GM20431 (cell line): ENCODE measurements around the gene C11orf24.
"Not testable (repeated sequence)": the region's sequence is repeated elsewhere in the genome, so short reads cannot be mapped to it uniquely, and the experiment has no call there.

Experiments
- in situ Hi-C: fragments of 300-500 bp; cut with MseI, MboI; formaldehyde crosslinking; loops from one replicate; pipeline ENCODE4 v1.15.0; 2020; ENCODE audit warnings: low sequenced_read_pairs; ENCODE audit not compliant: unreplicated experiment

The C11orf24 gene

GRCh38 chr11:68300076-68300830 lies 28.5 kb upstream of the C11orf24 start:
- in situ Hi-C loops, result no loop called here

GRCh38 chr11:68299517-68299879 lies 27.7 kb upstream of the C11orf24 start:
- in situ Hi-C loops, result loop anchor here (5.0 kb wide), 1 partner anchor 42 kb away; no protein-coding TSS in a partner anchor

GRCh38 chr11:68298659-68299516 lies 27.1 kb upstream of the C11orf24 start:
- in situ Hi-C loops, result loop anchor here (5.0 kb wide), 1 partner anchor 42 kb away; no protein-coding TSS in a partner anchor

GRCh38 chr11:68297812-68298658 lies 26.3 kb upstream of the C11orf24 start:
- in situ Hi-C loops, result loop anchor here (5.0 kb wide), 1 partner anchor 41 kb away; no protein-coding TSS in a partner anchor

GRCh38 chr11:68297494-68297811 lies 25.7 kb upstream of the C11orf24 start:
- in situ Hi-C loops, result loop anchor here (5.0 kb wide), 1 partner anchor 40 kb away; no protein-coding TSS in a partner anchor

- in situ Hi-C loops, result loop anchor here (5.0 kb wide), 1 partner anchor 40 kb away; no protein-coding TSS in a partner anchor
Observed at GRCh38 chr11:68297052-68297378, 25.2 kb upstream of the C11orf24 start.

- in situ Hi-C loops, result loop anchor here (5.0 kb wide), 1 partner anchor 39 kb away; no protein-coding TSS in a partner anchor
Observed at GRCh38 chr11:68296344-68297051, 24.7 kb upstream of the C11orf24 start.

GRCh38 chr11:68295940-68296339 lies 24.2 kb upstream of the C11orf24 start:
- in situ Hi-C loops, result loop anchor here (5.0 kb wide), 1 partner anchor 39 kb away; no protein-coding TSS in a partner anchor

- in situ Hi-C loops, result loop anchor here (5.0 kb wide), 1 partner anchor 38 kb away; no protein-coding TSS in a partner anchor
Observed at GRCh38 chr11:68295271-68295670, 23.5 kb upstream of the C11orf24 start.

- in situ Hi-C loops, result no loop called here
Observed at GRCh38 chr11:68293708-68294107, 21.9 kb upstream of the C11orf24 start.

- in situ Hi-C loops, result no loop called here
Observed at GRCh38 chr11:68289456-68289855, 17.7 kb upstream of the C11orf24 start.

- in situ Hi-C loops, result no loop called here
Observed at GRCh38 chr11:68287419-68287818, 15.6 kb upstream of the C11orf24 start.

- in situ Hi-C loops, result not testable (repeated sequence)
Observed at GRCh38 chr11:68284588-68284987, 12.8 kb upstream of the C11orf24 start.

GRCh38 chr11:68282861-68283230 lies 11.1 kb upstream of the C11orf24 start:
- in situ Hi-C loops, result no loop called here

GRCh38 chr11:68282141-68282860 lies 10.5 kb upstream of the C11orf24 start:
- in situ Hi-C loops, result no loop called here

- in situ Hi-C loops, result no loop called here
Observed at GRCh38 chr11:68279676-68280075, 7.9 kb upstream of the C11orf24 start.

GRCh38 chr11:68276861-68277260 lies 5.1 kb upstream of the C11orf24 start:
- in situ Hi-C loops, result no loop called here

GRCh38 chr11:68275721-68276507 lies 4.1 kb upstream of the C11orf24 start:
- in situ Hi-C loops, result no loop called here
